Esophagus muscularis mucosa (tissue), 4 donors: ENCODE measurements around the gene KCNQ1.

Experiments used
- EP300 ChIP-seq: sonication (generic); formaldehyde crosslinking; IDR thresholded peaks from one replicate; pipeline ENCODE4 v1.6.1; 2017; ENCODE audit warnings: antibody characterized with exemption
- POLR2AphosphoS5 ChIP-seq, 2 donors: sonication (generic); formaldehyde crosslinking; IDR thresholded peaks; one replicate each; pipeline ENCODE4 v1.6.1; 2017; ENCODE audit warnings: antibody characterized with exemption in 2 of 2
- TF ChIP-seq, protein P1 (sequence below), 3 experiments: fragments of 200-600 bp in 2 of 3; fragments of 450-650 bp in 1 of 3; sonication (generic) in 2 of 3; IDR thresholded peaks; one replicate each; pipeline ENCODE4 v1.5.1; 2017 to 2019; ENCODE audit warnings: antibody characterized with exemption in 3 of 3, mild to moderate bottlenecking in 2 of 3, moderate library complexity in 1 of 3

DNA sequence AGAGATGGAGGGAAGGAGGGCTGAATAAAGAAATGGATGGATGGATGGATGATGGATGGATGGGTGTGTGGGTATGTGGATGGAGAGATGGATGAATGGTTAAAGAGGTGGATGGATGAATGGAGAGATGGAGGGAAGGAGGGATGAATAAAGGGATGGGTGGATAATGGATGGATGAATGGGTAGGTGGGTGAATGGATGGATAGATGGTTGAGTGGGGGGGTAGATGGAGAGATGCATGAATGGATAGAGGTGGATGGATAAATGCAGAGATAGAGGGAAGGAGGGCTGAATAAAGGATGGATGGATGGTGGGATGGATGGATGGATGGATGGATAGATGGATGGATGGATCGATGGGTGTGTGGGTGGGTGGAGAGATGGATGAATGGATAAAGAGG is 369.2 kb downstream of the KCNQ1 start:
- TF ChIP-seq, protein P1, sequence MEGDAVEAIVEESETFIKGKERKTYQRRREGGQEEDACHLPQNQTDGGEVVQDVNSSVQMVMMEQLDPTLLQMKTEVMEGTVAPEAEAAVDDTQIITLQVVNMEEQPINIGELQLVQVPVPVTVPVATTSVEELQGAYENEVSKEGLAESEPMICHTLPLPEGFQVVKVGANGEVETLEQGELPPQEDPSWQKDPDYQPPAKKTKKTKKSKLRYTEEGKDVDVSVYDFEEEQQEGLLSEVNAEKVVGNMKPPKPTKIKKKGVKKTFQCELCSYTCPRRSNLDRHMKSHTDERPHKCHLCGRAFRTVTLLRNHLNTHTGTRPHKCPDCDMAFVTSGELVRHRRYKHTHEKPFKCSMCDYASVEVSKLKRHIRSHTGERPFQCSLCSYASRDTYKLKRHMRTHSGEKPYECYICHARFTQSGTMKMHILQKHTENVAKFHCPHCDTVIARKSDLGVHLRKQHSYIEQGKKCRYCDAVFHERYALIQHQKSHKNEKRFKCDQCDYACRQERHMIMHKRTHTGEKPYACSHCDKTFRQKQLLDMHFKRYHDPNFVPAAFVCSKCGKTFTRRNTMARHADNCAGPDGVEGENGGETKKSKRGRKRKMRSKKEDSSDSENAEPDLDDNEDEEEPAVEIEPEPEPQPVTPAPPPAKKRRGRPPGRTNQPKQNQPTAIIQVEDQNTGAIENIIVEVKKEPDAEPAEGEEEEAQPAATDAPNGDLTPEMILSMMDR (IDR thresholded peaks at IDR 0.05), result no peak
- no peak for TF ChIP-seq POLR2AphosphoS5 (IDR thresholded peaks at IDR 0.05)
- TF ChIP-seq EP300, result no peak
